ENCODE data around the gene ZNF79. TPM values are rescaled to one million over a fixed set of nuclear protein-coding genes. Genes with fewer than 3 reads are reported as not detected.

The ZNF79 gene
- total and polyA plus RNA-seq, 9 of the 15 experiments (the other 6 are each of a cell fraction or from before 2014, with no cell fraction given), result 0.62 to 7.0 (median 4.1) TPM

GRCh38 chr9:127403507-127404192, 20.5 kb upstream of the ZNF79 start:
- no peak overlapping the region for H2AFZ ChIP-seq (ENCODE audit: low read depth, low read length)
- no peak overlapping the region for H3K27ac ChIP-seq (ENCODE audit: extremely low read depth, low read depth, low read length)
- no peak overlapping the region for H3K4me2 ChIP-seq (ENCODE audit: insufficient read depth, low read length)
- no TSS peak for BruUV-seq (replicated peaks)
- peak overlapping the region in 1 of 2 experiments; percentile 28; a peak in 1 of 4 replicates for H3K9ac ChIP-seq (ENCODE audit: insufficient read depth in 1 of 2, low read depth in 2 of 2, low read length in 2 of 2)
- peaks cover 6% of the 10 kb centered on the region for H3K9me1 ChIP-seq (ENCODE audit: control insufficient read depth, insufficient read depth, low read length)
- H3K4me1 ChIP-seq (replicated peaks in 1 of 2; ENCODE audit: control insufficient read depth in 2 of 2, insufficient read depth in 2 of 2, low read length in 2 of 2), result peaks cover 2 to 40% of the 10 kb centered on the region in 2 experiments; a peak in 4 of 5 replicates
- FAIRE-seq (no peak), ATAC-seq (no peak), DNase-seq (ENCODE audit: extremely low read depth in 1 of 4, low spot score in 3 of 4) (no peak)
- POLR2A ChIA-PET, result interaction anchor here (0.5 kb wide), 1 partner anchor 16 kb away, joined by 3 read pairs; no protein-coding TSS in a partner anchor
- no peaks in the 10 kb centered on the region for H3K36me3 ChIP-seq (ENCODE audit: control insufficient read depth, insufficient read depth, low read length)
- CTCF ChIA-PET (ENCODE audit: low intra/inter-chr PET ratio), result no interaction called here
- intact Hi-C loops (cut with micrococcal nuclease) (no loop called here), in situ Hi-C loops (cut with MboI) (no loop called here)
- no peaks in the 10 kb centered on the region for H3K27me3 ChIP-seq (ENCODE audit: control insufficient read depth in 2 of 2, insufficient read depth in 2 of 2, low read length in 2 of 2)
- 82% methylated on average over 17 of the region's 22 CpGs for WGBS (ENCODE audit: insufficient coverage, low coverage, missing lambda C conversion rate)
- no peaks in the 10 kb centered on the region for H3K79me2 ChIP-seq (ENCODE audit: control insufficient read depth, insufficient read depth, low read length)
- H3K4me3 ChIP-seq, result no peak overlapping the region
- no peaks in the 10 kb centered on the region for H3K9me3 ChIP-seq (replicated peaks; ENCODE audit: control insufficient read depth, insufficient read depth, low read depth, low read length)
- H4K20me1 ChIP-seq (replicated peaks; ENCODE audit: control insufficient read depth, insufficient read depth, low read length), result no peaks in the 10 kb centered on the region; the same call in 1 of the 2 replicates
- no peak for TF ChIP-seq IRF1 (CRISPR knock-in tag; IDR thresholded peaks at IDR 0.05; ENCODE audit: borderline replicate concordance)
- TF ChIP-seq ZZZ3 (IDR thresholded peaks at IDR 0.05), result no peak
- no peak for TF ChIP-seq HDAC3 (IDR thresholded peaks at IDR 0.05; ENCODE audit: borderline replicate concordance, partially characterized antibody)
- TF ChIP-seq ZNF431 (CRISPR knock-in tag; IDR thresholded peaks at IDR 0.05), result no peak
- TF ChIP-seq NFXL1 (CRISPR knock-in tag; IDR thresholded peaks at IDR 0.05), result no peak
- no peak for TF ChIP-seq SP1 (CRISPR knock-in tag; IDR thresholded peaks at IDR 0.05)
- no peak for TF ChIP-seq ZNF609 (CRISPR knock-in tag; IDR thresholded peaks at IDR 0.05; ENCODE audit: borderline replicate concordance)
- no peak for TF ChIP-seq TCF3 (CRISPR knock-in tag; IDR thresholded peaks at IDR 0.05)
- TF ChIP-seq MLLT1 (IDR thresholded peaks at IDR 0.05), result no peak
- no peak for TF ChIP-seq TEAD4 (IDR thresholded peaks at IDR 0.05; ENCODE audit: low read length)
- no peak for TF ChIP-seq TEAD4 (CRISPR knock-in tag; IDR thresholded peaks at IDR 0.05; ENCODE audit: borderline replicate concordance)
- TF ChIP-seq GMEB1 (CRISPR knock-in tag; IDR thresholded peaks at IDR 0.05), result no peak
